ENCODE data around the gene TTL. TPM values are rescaled to one million over a fixed set of nuclear protein-coding genes. Genes with fewer than 3 reads are reported as not detected.
A peak's percentile ranks its signal among the peaks of the same experiment; 100 is the strongest.

TTL gene
- total and polyA plus RNA-seq, 2 of the 13 experiments (the other 11 are each of a cell fraction or from before 2014, with no cell fraction given), result 19.0 to 59.8 TPM

DNA sequence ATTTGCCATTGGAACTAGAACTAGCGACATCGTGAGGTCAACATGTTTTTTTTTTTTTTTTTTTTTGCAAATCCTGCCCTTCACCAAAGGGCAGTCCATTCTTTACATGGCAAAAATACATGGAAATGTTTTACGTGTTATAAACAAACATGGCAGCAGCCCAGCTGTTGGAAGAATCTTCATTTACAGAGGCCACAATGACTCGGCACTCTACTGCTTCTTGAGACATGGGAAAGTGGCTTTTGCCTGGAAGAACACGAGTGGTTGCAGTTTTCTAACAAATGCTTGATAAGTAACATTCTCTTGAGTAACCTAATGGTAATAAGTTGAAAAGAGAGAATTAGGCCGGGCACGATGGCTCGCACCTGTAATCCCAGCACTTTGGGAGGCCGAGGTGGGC, 37.5 kb downstream of the TTL start:
- Histone ChIP-seq H4K20me1 (ENCODE audit: insufficient read depth, low read length) (no peaks in the 10 kb centered on the region), H3K9ac (ENCODE audit: insufficient read depth, low read depth, low read length) (no peak overlapping the region), H3K36me3 (replicated peaks in 1 of 2; ENCODE audit: control insufficient read depth in 1 of 2, insufficient read depth in 2 of 2, low read length in 2 of 2) (peaks cover 20 to 63% of the 10 kb centered on the region in 2 experiments), H3K27ac (ENCODE audit: extremely low read length, insufficient read depth, low read length) (no peak overlapping the region), H3K4me3 (replicated peaks in 1 of 3; ENCODE audit: insufficient read depth in 1 of 3, low read depth in 2 of 3, low read length in 3 of 3) (no peak overlapping the region), H3K79me2 (ENCODE audit: insufficient read depth, low read length) (no peaks in the 10 kb centered on the region), H3K9me3 (ENCODE audit: low read length) (no peaks in the 10 kb centered on the region), H3K4me1 (ENCODE audit: insufficient read depth, low read length) (no peaks in the 10 kb centered on the region), H2AFZ (ENCODE audit: low read length) (no peak overlapping the region), H3K27me3 (ENCODE audit: control insufficient read depth in 1 of 2, insufficient read depth in 2 of 2, low read length in 2 of 2) (no peaks in the 10 kb centered on the region), H3K4me2 (ENCODE audit: low read depth, low read length) (no peak overlapping the region)
- in situ Hi-C loops (cut with HindIII; ENCODE audit: extremely low pct_ligation_motif_present, low pct_unique_long_range_greater_than_20kb) (no loop called here), intact Hi-C loops (cut with micrococcal nuclease; ENCODE audit: unreplicated experiment) (no loop called here)
- ATAC-seq, result no peak
- ChIA-PET POLR2A (no interaction called here), CTCF (ENCODE audit: low intra/inter-chr PET ratio, low total read pairs) (no interaction called here)
- no TSS peak for BruUV-seq (replicated peaks)
- DNase-seq (ENCODE audit: low spot score), result no peak
- 0 out of 2 replicates have a peak, but pooled peaks have one; percentile 28 for TF ChIP-seq NFE2L2 (IDR thresholded peaks at IDR 0.05; ENCODE audit: low read length)
- no peak for TF ChIP-seq SAP130 (CRISPR knock-in tag; IDR thresholded peaks at IDR 0.05; ENCODE audit: low read depth)
- no peak for FAIRE-seq
- WGBS (ENCODE audit: low lambda C conversion rate), result 89% methylated on average over 9 of the region's 9 CpGs

GRCh38 chr2:112520234-112520783, 38.4 kb downstream of the TTL start:
- FAIRE-seq (no peak), ATAC-seq (no peak), DNase-seq (ENCODE audit: low spot score) (no peak)
- in situ Hi-C loops (cut with HindIII; ENCODE audit: extremely low pct_ligation_motif_present, low pct_unique_long_range_greater_than_20kb) (no loop called here), intact Hi-C loops (cut with micrococcal nuclease; ENCODE audit: unreplicated experiment) (no loop called here)
- no TSS peak for BruUV-seq (replicated peaks)
- 100% methylated on average over 7 of the region's 7 CpGs for WGBS (ENCODE audit: low lambda C conversion rate)
- Histone ChIP-seq H3K4me2 (ENCODE audit: low read depth, low read length) (no peak overlapping the region), H3K36me3 (replicated peaks in 1 of 2; ENCODE audit: control insufficient read depth in 1 of 2, insufficient read depth in 2 of 2, low read length in 2 of 2) (peaks cover 20 to 58% of the 10 kb centered on the region in 2 experiments), H3K9me3 (ENCODE audit: low read length) (no peaks in the 10 kb centered on the region), H3K27me3 (ENCODE audit: control insufficient read depth in 1 of 2, insufficient read depth in 2 of 2, low read length in 2 of 2) (no peaks in the 10 kb centered on the region), H3K79me2 (ENCODE audit: insufficient read depth, low read length) (no peaks in the 10 kb centered on the region), H2AFZ (ENCODE audit: low read length) (no peak overlapping the region), H4K20me1 (ENCODE audit: insufficient read depth, low read length) (no peaks in the 10 kb centered on the region), H3K9ac (ENCODE audit: insufficient read depth, low read depth, low read length) (no peak overlapping the region), H3K4me3 (replicated peaks in 1 of 3; ENCODE audit: insufficient read depth in 1 of 3, low read depth in 2 of 3, low read length in 3 of 3) (no peak overlapping the region), H3K4me1 (ENCODE audit: insufficient read depth, low read length) (no peaks in the 10 kb centered on the region), H3K27ac (ENCODE audit: extremely low read length, insufficient read depth, low read length) (no peak overlapping the region)
- ChIA-PET POLR2A (no interaction called here), CTCF (ENCODE audit: low intra/inter-chr PET ratio, low total read pairs) (no interaction called here)
- TF ChIP-seq RBAK (CRISPR knock-in tag; IDR thresholded peaks at IDR 0.05), result no peak
- TF ChIP-seq ZSCAN25 (CRISPR knock-in tag; IDR thresholded peaks at IDR 0.05), result no peak
- TF ChIP-seq ZNF501 (CRISPR knock-in tag; IDR thresholded peaks at IDR 0.05), result no peak
- TF ChIP-seq GLMP (CRISPR knock-in tag; IDR thresholded peaks at IDR 0.05; ENCODE audit: borderline replicate concordance), result no peak
